Mesothelial cell of epicardium (in vitro differentiated cells): ENCODE results near the gene NTM. TPM values are rescaled to one million over a fixed set of nuclear protein-coding genes. Genes with fewer than 3 reads are reported as not detected.

Experiments
- DNase-seq, 2 experiments: peaks; one replicate each; pipeline ENCODE4 v3.0.0; 2021; ENCODE audit warnings: low spot score in 2 of 2; ENCODE audit not compliant: unreplicated experiment in 2 of 2
- H3K27ac Mint-ChIP-seq: 2 replicates; pipeline ENCODE4 v1.8.0; 2021; ENCODE audit warnings: mixed read lengths
- H3K27me3 Mint-ChIP-seq: 2 replicates; pipeline ENCODE4 v1.8.0; 2021; ENCODE audit warnings: low read depth, mixed read lengths
- H3K36me3 Mint-ChIP-seq: 2 replicates; pipeline ENCODE4 v1.8.0; 2021; ENCODE audit warnings: mixed read lengths
- H3K4me1 Mint-ChIP-seq: 2 replicates; pipeline ENCODE4 v1.8.0; 2021; ENCODE audit warnings: mixed read lengths
- H3K4me3 Mint-ChIP-seq: 2 replicates; pipeline ENCODE4 v1.8.0; 2021; ENCODE audit warnings: mild to moderate bottlenecking, moderate library complexity, mixed read lengths
- H3K9me3 Mint-ChIP-seq: 2 replicates; pipeline ENCODE4 v1.8.0; 2021; ENCODE audit warnings: mixed read lengths
- CTCF ChIP-seq: fragments of 200-600 bp; sonication (generic); IDR thresholded peaks from one replicate; pipeline ENCODE4 v1.5.0; 2021; ENCODE audit warnings: antibody characterized with exemption; ENCODE audit not compliant: unreplicated experiment
- total RNA-seq: library from RNA; stranded (reverse); gene quantifications from 3 replicates; pipeline ENCODE4 v1.2.1, GENCODE V29; 2021

Gene NTM
- total RNA-seq, 1 donor from 2014 or later, result 3.9 TPM

- Mint-ChIP-seq H3K4me3 (no peak overlapping the region), H3K36me3 (no peaks in the 10 kb centered on the region), H3K27me3 (peaks cover 56% of the 10 kb centered on the region), H3K27ac (no peak overlapping the region), H3K9me3 (no peaks in the 10 kb centered on the region), H3K4me1 (no peaks in the 10 kb centered on the region)
- DNase-seq, result no peak
- no peak for TF ChIP-seq CTCF
These were observed 314.8 kb downstream of the NTM start for GRCh38 chr11:131685206-131685605.

DNA sequence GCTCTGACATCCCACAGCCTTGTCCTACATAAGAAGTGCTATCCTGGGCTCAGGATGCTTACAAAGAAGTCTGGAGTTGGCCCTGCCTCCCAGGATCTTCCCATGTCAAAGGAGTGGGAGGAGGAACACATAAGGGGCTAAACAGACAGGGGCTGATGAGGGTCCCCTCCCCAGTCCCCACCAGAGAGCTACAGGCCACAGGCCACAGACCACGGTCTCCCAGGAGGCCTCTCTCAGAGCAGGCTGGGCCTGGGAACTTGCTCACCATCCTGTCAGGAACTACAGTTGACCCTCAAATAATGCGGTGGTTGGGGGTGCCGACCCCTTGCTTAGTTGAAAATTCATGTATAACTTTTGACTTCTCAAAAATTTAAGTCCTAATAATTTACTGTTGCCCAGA, 315.5 kb downstream of the NTM start:
- H3K36me3 Mint-ChIP-seq, result no peaks in the 10 kb centered on the region
- no peaks in the 10 kb centered on the region for H3K4me1 Mint-ChIP-seq
- no peak overlapping the region for H3K4me3 Mint-ChIP-seq
- DNase-seq, result no peak
- H3K27me3 Mint-ChIP-seq, result peaks cover 61% of the 10 kb centered on the region
- no peak overlapping the region for H3K27ac Mint-ChIP-seq
- H3K9me3 Mint-ChIP-seq, result no peaks in the 10 kb centered on the region
- no peak for TF ChIP-seq CTCF

DNA sequence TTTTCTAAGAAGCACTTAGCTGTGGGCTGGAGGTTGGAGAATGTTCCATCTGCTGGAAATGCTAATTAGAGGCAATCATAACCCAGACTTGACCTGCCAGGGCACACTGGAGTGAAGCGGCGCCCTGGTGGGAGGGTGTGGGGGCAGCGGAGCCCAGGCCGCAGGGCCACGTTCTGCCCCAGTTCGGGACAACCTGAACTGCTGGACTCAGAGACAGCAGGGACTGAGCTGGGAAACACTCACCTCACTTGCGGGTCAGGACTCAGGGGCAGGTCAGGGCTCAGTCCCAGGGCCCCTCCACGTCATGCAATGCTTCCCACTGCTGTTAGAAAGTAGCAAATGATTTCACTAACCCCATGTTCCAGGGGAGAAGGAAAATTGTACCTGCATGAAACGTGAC, 316.4 kb downstream of the NTM start:
- no peaks in the 10 kb centered on the region for H3K4me1 Mint-ChIP-seq
- H3K4me3 Mint-ChIP-seq, result no peak overlapping the region
- no peak for TF ChIP-seq CTCF
- no peak for DNase-seq
- H3K27me3 Mint-ChIP-seq, result peaks cover 66% of the 10 kb centered on the region
- no peak overlapping the region for H3K27ac Mint-ChIP-seq
- H3K9me3 Mint-ChIP-seq, result no peaks in the 10 kb centered on the region
- no peaks in the 10 kb centered on the region for H3K36me3 Mint-ChIP-seq

GRCh38 chr11:131687291-131688047, 317.1 kb downstream of the NTM start:
- no peak overlapping the region for H3K4me3 Mint-ChIP-seq
- DNase-seq, result no peak

GRCh38 chr11:131688048-131688693, 317.8 kb downstream of the NTM start:
- Mint-ChIP-seq H3K4me1 (peaks cover 4% of the 10 kb centered on the region), H3K27ac (no peak overlapping the region), H3K9me3 (no peaks in the 10 kb centered on the region), H3K4me3 (no peak overlapping the region), H3K36me3 (no peaks in the 10 kb centered on the region), H3K27me3 (peaks cover 69% of the 10 kb centered on the region)
- peak; percentile 62 to 82 for DNase-seq
- TF ChIP-seq CTCF, result peak; percentile 79

More at GRCh38 chr11:131687291-131688047, 317.1 kb downstream of the NTM start:
- peaks cover 69% of the 10 kb centered on the region for H3K27me3 Mint-ChIP-seq
- no peak for TF ChIP-seq CTCF
- no peaks in the 10 kb centered on the region for H3K9me3 Mint-ChIP-seq
- no peak overlapping the region for H3K27ac Mint-ChIP-seq
- peaks cover 1% of the 10 kb centered on the region for H3K4me1 Mint-ChIP-seq
- H3K36me3 Mint-ChIP-seq, result no peaks in the 10 kb centered on the region
